ENCODE results near the gene NMNAT2. TPM values are rescaled to one million over a fixed set of nuclear protein-coding genes. Genes with fewer than 3 reads are reported as not detected.

The NMNAT2 gene
- total RNA-seq, 1 donor from 2014 or later = 0.49 TPM

GRCh38 chr1:183390561-183390960, 27.6 kb downstream of the NMNAT2 start:
- DNase-seq (ENCODE audit: low spot score) = no peak
- no peak overlapping the region for H3K27ac ChIP-seq
- H3K4me3 ChIP-seq = no peak overlapping the region
- H3K9me3 ChIP-seq (ENCODE audit: low read depth) = no peaks in the 10 kb centered on the region
- H3K27me3 ChIP-seq = no peaks in the 10 kb centered on the region
- TF ChIP-seq EZH2 (IDR thresholded peaks at IDR 0.05) (no peak), CTCF (IDR thresholded peaks at IDR 0.05) (no peak), EZH2phosphoT487 (IDR thresholded peaks at IDR 0.05) (no peak)
- H3K36me3 ChIP-seq = no peaks in the 10 kb centered on the region
- no peaks in the 10 kb centered on the region for H3K79me2 ChIP-seq (ENCODE audit: low read depth)
- H2AFZ ChIP-seq (replicated peaks) = no peak overlapping the region
- H4K20me1 ChIP-seq (ENCODE audit: low read depth) = no peaks in the 10 kb centered on the region
- peaks cover 8% of the 10 kb centered on the region for H3K4me1 Mint-ChIP-seq
- H3K9me3 Mint-ChIP-seq = no peaks in the 10 kb centered on the region
- H3K9ac ChIP-seq = no peak overlapping the region
- H3K4me1 ChIP-seq = peaks cover 7% of the 10 kb centered on the region
- no peaks in the 10 kb centered on the region for H3K36me3 Mint-ChIP-seq
- no peak overlapping the region for H3K4me2 ChIP-seq
- no peak overlapping the region for H3K27ac Mint-ChIP-seq
- H3F3A ChIP-seq (ENCODE audit: low read depth) = no peaks in the 10 kb centered on the region
- no peaks in the 10 kb centered on the region for H3K27me3 Mint-ChIP-seq (ENCODE audit: insufficient read depth, low read depth)
- no peak overlapping the region for H3K4me3 Mint-ChIP-seq

- Mint-ChIP-seq H3K4me1 (peaks cover 8% of the 10 kb centered on the region), H3K27me3 (ENCODE audit: insufficient read depth, low read depth) (no peaks in the 10 kb centered on the region), H3K27ac (peak overlapping the region; percentile 42), H3K36me3 (no peaks in the 10 kb centered on the region), H3K9me3 (no peaks in the 10 kb centered on the region), H3K4me3 (no peak overlapping the region)
- H3K27me3 ChIP-seq = no peaks in the 10 kb centered on the region
- no peaks in the 10 kb centered on the region for H4K20me1 ChIP-seq (ENCODE audit: low read depth)
- H3K36me3 ChIP-seq = no peaks in the 10 kb centered on the region
- no peaks in the 10 kb centered on the region for H3K79me2 ChIP-seq (ENCODE audit: low read depth)
- H2AFZ ChIP-seq (replicated peaks) = peak overlapping the region; percentile 87
- TF ChIP-seq EZH2 (IDR thresholded peaks at IDR 0.05) = no peak
- no peak for TF ChIP-seq EZH2phosphoT487 (IDR thresholded peaks at IDR 0.05)
- no peak for TF ChIP-seq CTCF (IDR thresholded peaks at IDR 0.05)
- no peak overlapping the region for H3K4me3 ChIP-seq
- H3K4me2 ChIP-seq = peak overlapping the region; percentile 20
- DNase-seq (ENCODE audit: low spot score) = peak; percentile 28
- peaks cover 7% of the 10 kb centered on the region for H3K4me1 ChIP-seq
- H3F3A ChIP-seq (ENCODE audit: low read depth) = no peaks in the 10 kb centered on the region
- no peaks in the 10 kb centered on the region for H3K9me3 ChIP-seq (ENCODE audit: low read depth)
- H3K27ac ChIP-seq = no peak overlapping the region
- H3K9ac ChIP-seq = no peak overlapping the region
These were observed 29.4 kb downstream of the NMNAT2 start for GRCh38 chr1:183388735-183389134.

GRCh38 chr1:183385340-183386144, 32.6 kb downstream of the NMNAT2 start:
- Histone ChIP-seq H3K9me3 (ENCODE audit: low read depth) (no peaks in the 10 kb centered on the region), H3K4me1 (peaks cover 7% of the 10 kb centered on the region), H3K79me2 (ENCODE audit: low read depth) (no peaks in the 10 kb centered on the region), H3K27ac (no peak overlapping the region), H3K27me3 (no peaks in the 10 kb centered on the region), H3F3A (ENCODE audit: low read depth) (no peaks in the 10 kb centered on the region), H3K36me3 (no peaks in the 10 kb centered on the region), H3K4me2 (no peak overlapping the region), H3K9ac (no peak overlapping the region), H3K4me3 (no peak overlapping the region), H4K20me1 (ENCODE audit: low read depth) (no peaks in the 10 kb centered on the region), H2AFZ (replicated peaks) (no peak overlapping the region)
- Mint-ChIP-seq H3K4me1 (peaks cover 8% of the 10 kb centered on the region), H3K9me3 (no peaks in the 10 kb centered on the region), H3K27me3 (ENCODE audit: insufficient read depth, low read depth) (peaks cover 2% of the 10 kb centered on the region), H3K36me3 (no peaks in the 10 kb centered on the region), H3K27ac (no peak overlapping the region), H3K4me3 (no peak overlapping the region)
- no peak for TF ChIP-seq EZH2phosphoT487 (IDR thresholded peaks at IDR 0.05)
- TF ChIP-seq EZH2 (IDR thresholded peaks at IDR 0.05) = no peak
- TF ChIP-seq CTCF (IDR thresholded peaks at IDR 0.05) = no peak
- DNase-seq (ENCODE audit: low spot score) = no peak
